ENCODE measurements around the gene C3orf18.

The C3orf18 gene

GRCh38 chr3:50551681-50552435, 15.7 kb downstream of the C3orf18 start:
- no peaks in the 10 kb centered on the region for H3K4me1 Mint-ChIP-seq
- no peak overlapping the region for H3K4me3 Mint-ChIP-seq
- H3K36me3 Mint-ChIP-seq: no peaks in the 10 kb centered on the region
- H3K9me3 Mint-ChIP-seq: no peaks in the 10 kb centered on the region
- no peak overlapping the region for H3K27ac Mint-ChIP-seq
- peaks cover 15% of the 10 kb centered on the region for H3K27me3 Mint-ChIP-seq
- ATAC-seq: no peak

- H3K36me3 Mint-ChIP-seq: no peaks in the 10 kb centered on the region
- H3K27me3 Mint-ChIP-seq: peaks cover 13% of the 10 kb centered on the region
- H3K4me1 Mint-ChIP-seq: no peaks in the 10 kb centered on the region
- H3K9me3 Mint-ChIP-seq: no peaks in the 10 kb centered on the region
- no peak overlapping the region for H3K27ac Mint-ChIP-seq
- no peak overlapping the region for H3K4me3 Mint-ChIP-seq
- ATAC-seq: no peak
These were observed 16.4 kb downstream of the C3orf18 start for GRCh38 chr3:50551054-50551659.

- ATAC-seq: peak; percentile 53
- Mint-ChIP-seq H3K4me3 (no peak overlapping the region), H3K9me3 (no peaks in the 10 kb centered on the region), H3K36me3 (no peaks in the 10 kb centered on the region), H3K4me1 (no peaks in the 10 kb centered on the region), H3K27ac (no peak overlapping the region), H3K27me3 (peaks cover 4% of the 10 kb centered on the region)
These were observed 17.3 kb downstream of the C3orf18 start for GRCh38 chr3:50550079-50550736.

- no peak for ATAC-seq
- H3K27me3 Mint-ChIP-seq: no peaks in the 10 kb centered on the region
- H3K36me3 Mint-ChIP-seq: no peaks in the 10 kb centered on the region
- no peak overlapping the region for H3K27ac Mint-ChIP-seq
- H3K4me3 Mint-ChIP-seq: no peak overlapping the region
- no peaks in the 10 kb centered on the region for H3K4me1 Mint-ChIP-seq
- H3K9me3 Mint-ChIP-seq: no peaks in the 10 kb centered on the region
These were observed 18.3 kb downstream of the C3orf18 start for GRCh38 chr3:50549226-50549625.

- Mint-ChIP-seq H3K4me3 (no peak overlapping the region), H3K9me3 (no peaks in the 10 kb centered on the region), H3K36me3 (no peaks in the 10 kb centered on the region), H3K27me3 (peaks cover 19% of the 10 kb centered on the region), H3K4me1 (no peaks in the 10 kb centered on the region), H3K27ac (no peak overlapping the region)
- no peak for ATAC-seq
These were observed 21.8 kb downstream of the C3orf18 start for GRCh38 chr3:50545781-50546180.

- Mint-ChIP-seq H3K27ac (no peak overlapping the region), H3K4me1 (no peaks in the 10 kb centered on the region), H3K27me3 (peaks cover 48% of the 10 kb centered on the region), H3K36me3 (no peaks in the 10 kb centered on the region), H3K4me3 (no peak overlapping the region), H3K9me3 (no peaks in the 10 kb centered on the region)
- no peak for ATAC-seq
These were observed 25.1 kb downstream of the C3orf18 start for GRCh38 chr3:50542177-50543034.

- Mint-ChIP-seq H3K27me3 (peaks cover 74% of the 10 kb centered on the region), H3K9me3 (no peaks in the 10 kb centered on the region), H3K36me3 (no peaks in the 10 kb centered on the region), H3K27ac (no peak overlapping the region), H3K4me3 (no peak overlapping the region), H3K4me1 (no peaks in the 10 kb centered on the region)
- no peak for ATAC-seq
These were observed 27.9 kb downstream of the C3orf18 start for GRCh38 chr3:50539356-50540286.

GRCh38 chr3:50537421-50538129, 30.0 kb downstream of the C3orf18 start:
- Mint-ChIP-seq H3K27ac (no peak overlapping the region), H3K27me3 (peaks cover 93% of the 10 kb centered on the region), H3K36me3 (no peaks in the 10 kb centered on the region), H3K9me3 (no peaks in the 10 kb centered on the region), H3K4me3 (no peak overlapping the region), H3K4me1 (no peaks in the 10 kb centered on the region)
- ATAC-seq: no peak

GRCh38 chr3:50536471-50537180, 30.9 kb downstream of the C3orf18 start:
- Mint-ChIP-seq H3K36me3 (no peaks in the 10 kb centered on the region), H3K27ac (no peak overlapping the region), H3K27me3 (peaks cover 93% of the 10 kb centered on the region), H3K9me3 (no peaks in the 10 kb centered on the region), H3K4me1 (no peaks in the 10 kb centered on the region), H3K4me3 (no peak overlapping the region)
- ATAC-seq: no peak

GRCh38 chr3:50534681-50535330, 32.7 kb downstream of the C3orf18 start:
- no peak for ATAC-seq
- Mint-ChIP-seq H3K4me1 (no peaks in the 10 kb centered on the region), H3K27ac (no peak overlapping the region), H3K9me3 (no peaks in the 10 kb centered on the region), H3K4me3 (no peak overlapping the region), H3K36me3 (no peaks in the 10 kb centered on the region), H3K27me3 (peaks cover 85% of the 10 kb centered on the region)

GRCh38 chr3:50533807-50534461, 33.6 kb downstream of the C3orf18 start:
- Mint-ChIP-seq H3K4me3 (no peak overlapping the region), H3K36me3 (no peaks in the 10 kb centered on the region), H3K27me3 (peaks cover 85% of the 10 kb centered on the region), H3K27ac (no peak overlapping the region), H3K4me1 (no peaks in the 10 kb centered on the region), H3K9me3 (no peaks in the 10 kb centered on the region)
- ATAC-seq: no peak

GRCh38 chr3:50533316-50533715, 34.2 kb downstream of the C3orf18 start:
- Mint-ChIP-seq H3K36me3 (no peaks in the 10 kb centered on the region), H3K4me3 (no peak overlapping the region), H3K27ac (no peak overlapping the region), H3K4me1 (no peaks in the 10 kb centered on the region), H3K9me3 (no peaks in the 10 kb centered on the region), H3K27me3 (peaks cover 85% of the 10 kb centered on the region)
- ATAC-seq: no peak
